GM19452 (cell line): Measurements from ENCODE around the gene SLC38A8.

Experiments used
- ATAC-seq: cut with Tn5 transposase; IDR thresholded peaks from one replicate; pipeline ENCODE4 v1.9.1; 2021; ENCODE audit not compliant: unreplicated experiment

SLC38A8 gene

GRCh38 chr16:84049403-84050060 is 6.9 kb upstream of the SLC38A8 start:
- no peak for ATAC-seq

- no peak for ATAC-seq
These were observed 6.3 kb upstream of the SLC38A8 start for GRCh38 chr16:84048871-84049270.

GRCh38 chr16:84048270-84048669 is 5.7 kb upstream of the SLC38A8 start:
- no peak for ATAC-seq

- no peak for ATAC-seq
These were observed 5.0 kb upstream of the SLC38A8 start for GRCh38 chr16:84047626-84048025.

GRCh38 chr16:84047206-84047605 is 4.6 kb upstream of the SLC38A8 start:
- no peak for ATAC-seq

GRCh38 chr16:84045818-84046470 is 3.3 kb upstream of the SLC38A8 start:
- ATAC-seq = no peak

- no peak for ATAC-seq
These were observed 2.6 kb upstream of the SLC38A8 start for GRCh38 chr16:84045001-84045817.

GRCh38 chr16:84044118-84044488 is 1.5 kb upstream of the SLC38A8 start:
- ATAC-seq = no peak

- ATAC-seq = no peak
These were observed 1.0 kb upstream of the SLC38A8 start for GRCh38 chr16:84043486-84044117.

GRCh38 chr16:84042879-84043485 is 387 bp upstream of the SLC38A8 start:
- ATAC-seq = no peak

- no peak for ATAC-seq
These were observed 714 bp downstream of the SLC38A8 start for GRCh38 chr16:84041881-84042280.

- ATAC-seq = no peak
These were observed 1.5 kb downstream of the SLC38A8 start for GRCh38 chr16:84040823-84041820.

- no peak for ATAC-seq
These were observed 2.3 kb downstream of the SLC38A8 start for GRCh38 chr16:84040226-84040822.

GRCh38 chr16:84039696-84040095 is 2.9 kb downstream of the SLC38A8 start:
- ATAC-seq = no peak

GRCh38 chr16:84038469-84038868 is 4.1 kb downstream of the SLC38A8 start:
- ATAC-seq = no peak

GRCh38 chr16:84036982-84037425 is 5.6 kb downstream of the SLC38A8 start:
- ATAC-seq = no peak

- ATAC-seq = no peak
These were observed 6.5 kb downstream of the SLC38A8 start for GRCh38 chr16:84036131-84036530.

- no peak for ATAC-seq
These were observed 8.1 kb downstream of the SLC38A8 start for GRCh38 chr16:84034516-84034915.
